HFFc6 (cell line): Measurements from ENCODE around the gene NFKBIZ. TPM values are rescaled to one million over a fixed set of nuclear protein-coding genes. Genes with fewer than 3 reads are reported as not detected.

Experiments
- DNase-seq: peaks from one replicate; pipeline ENCODE4 v3.0.0-alpha.2; 2018
- H3K27ac Mint-ChIP-seq: 2 replicates; pipeline ENCODE4 v1.8.0; 2020; ENCODE audit warnings: mild to moderate bottlenecking, mixed read lengths
- H3K27me3 Mint-ChIP-seq: 2 replicates; pipeline ENCODE4 v1.8.0; 2021; ENCODE audit warnings: mild to moderate bottlenecking, moderate library complexity, mixed read lengths; ENCODE audit not compliant: insufficient read depth
- H3K36me3 Mint-ChIP-seq: 2 replicates; pipeline ENCODE4 v1.8.0; 2021; ENCODE audit warnings: low read depth, mixed read lengths
- H3K4me1 Mint-ChIP-seq: 2 replicates; pipeline ENCODE4 v1.8.0; 2020; ENCODE audit warnings: low read depth, mixed read lengths
- H3K4me3 Mint-ChIP-seq: 2 replicates; pipeline ENCODE4 v1.8.0; 2020; ENCODE audit warnings: mild to moderate bottlenecking, moderate library complexity, mixed read lengths
- H3K9me3 Mint-ChIP-seq: 2 replicates; pipeline ENCODE4 v1.8.0; 2020; ENCODE audit warnings: mild to moderate bottlenecking, mixed read lengths
- CTCF ChIP-seq: fragments of 200-600 bp; sonication (generic); IDR thresholded peaks from 2 replicates; pipeline ENCODE4 v1.5.0; 2021; ENCODE audit warnings: antibody characterized with exemption, mild to moderate bottlenecking
- total RNA-seq, 6 experiments: library from RNA; stranded (reverse); fragmentation: NEBNext Ultra II Directional; extraction: Animal tissue kit (Norgen Biotek cat#: 25700); gene quantifications; 2 replicates in 1 of 6; 3 replicates in 5 of 6; pipeline ENCODE4 v1.2.3, GENCODE V29; 2021

Gene NFKBIZ
- total RNA-seq, 6 experiments from 2014 or later: 51.1 to 64.2 (median 57.8) TPM

- Mint-ChIP-seq H3K27me3 (no peaks in the 10 kb centered on the region; the same call in 1 of the 2 replicates), H3K4me3 (no peak overlapping the region), H3K27ac (no peak overlapping the region), H3K9me3 (no peaks in the 10 kb centered on the region), H3K36me3 (peaks cover 7% of the 10 kb centered on the region; the same call in 1 of the 2 replicates), H3K4me1 (peaks cover 25% of the 10 kb centered on the region)
- DNase-seq: no peak
- TF ChIP-seq CTCF: no peak
These were observed 46.9 kb downstream of the NFKBIZ start for GRCh38 chr3:101896083-101896757.

- Mint-ChIP-seq H3K27ac (no peak overlapping the region), H3K27me3 (no peaks in the 10 kb centered on the region; the same call in 1 of the 2 replicates), H3K36me3 (peaks cover 7% of the 10 kb centered on the region; the same call in 1 of the 2 replicates), H3K4me3 (no peak overlapping the region), H3K4me1 (peaks cover 33% of the 10 kb centered on the region), H3K9me3 (no peaks in the 10 kb centered on the region)
- no peak for DNase-seq
- TF ChIP-seq CTCF: no peak
These were observed 47.7 kb downstream of the NFKBIZ start for GRCh38 chr3:101897013-101897412.

GRCh38 chr3:101898039-101898438, 48.7 kb downstream of the NFKBIZ start:
- Mint-ChIP-seq H3K9me3 (no peaks in the 10 kb centered on the region), H3K27ac (no peak overlapping the region), H3K27me3 (no peaks in the 10 kb centered on the region; the same call in 1 of the 2 replicates), H3K36me3 (peaks cover 7% of the 10 kb centered on the region; the same call in 1 of the 2 replicates), H3K4me3 (no peak overlapping the region), H3K4me1 (peaks cover 44% of the 10 kb centered on the region)
- no peak for DNase-seq
- no peak for TF ChIP-seq CTCF

- Mint-ChIP-seq H3K9me3 (no peaks in the 10 kb centered on the region), H3K27ac (no peak overlapping the region; the same call in 1 of the 2 replicates), H3K4me3 (no peak overlapping the region), H3K27me3 (no peaks in the 10 kb centered on the region; the same call in 1 of the 2 replicates), H3K4me1 (peaks cover 51% of the 10 kb centered on the region), H3K36me3 (peaks cover 6% of the 10 kb centered on the region; the same call in 1 of the 2 replicates)
- TF ChIP-seq CTCF: no peak
- DNase-seq: no peak
These were observed 49.4 kb downstream of the NFKBIZ start for GRCh38 chr3:101898752-101899169.

GRCh38 chr3:101900316-101900715, 51.0 kb downstream of the NFKBIZ start:
- peaks cover 56% of the 10 kb centered on the region for H3K4me1 Mint-ChIP-seq
- H3K4me3 Mint-ChIP-seq: no peak overlapping the region
- DNase-seq: no peak
- peak overlapping the region; percentile 91 for H3K27ac Mint-ChIP-seq
- no peaks in the 10 kb centered on the region; the same call in 1 of the 2 replicates for H3K27me3 Mint-ChIP-seq
- H3K9me3 Mint-ChIP-seq: no peaks in the 10 kb centered on the region
- TF ChIP-seq CTCF: no peak
- H3K36me3 Mint-ChIP-seq: no peaks in the 10 kb centered on the region; the same call in 1 of the 2 replicates
